NB4 (cell line): ENCODE results near the gene TC2N.
A peak's percentile ranks its signal among the peaks of the same experiment; 100 is the strongest.

Source experiments
- DNase-seq: peaks from one replicate; pipeline ENCODE4 v3.0.0; 2010; ENCODE audit warnings: low read depth
- H3K4me3 ChIP-seq: one replicate; pipeline ENCODE4 v1.5.1; 2011; ENCODE audit warnings: mild to moderate bottlenecking, low read depth, low read length, moderate library complexity
- MYC ChIP-seq: IDR thresholded peaks from 2 replicates; pipeline ENCODE4 v1.6.1; 2011; ENCODE audit warnings: low read depth, low read length
- POLR2A ChIP-seq: IDR thresholded peaks from 2 replicates; pipeline ENCODE4 v1.6.1; 2011; ENCODE audit warnings: mild to moderate bottlenecking; ENCODE audit not compliant: insufficient read length; ENCODE audit errors: extremely low read depth
- TF ChIP-seq, protein P1 (sequence below): IDR thresholded peaks from 2 replicates; pipeline ENCODE4 v1.6.1; 2011; ENCODE audit warnings: low read depth, low read length
- TF ChIP-seq, protein P2 (sequence below): IDR thresholded peaks from one replicate; pipeline ENCODE4 v1.5.1; 2012; ENCODE audit warnings: low read depth, low read length

Gene TC2N

DNA sequence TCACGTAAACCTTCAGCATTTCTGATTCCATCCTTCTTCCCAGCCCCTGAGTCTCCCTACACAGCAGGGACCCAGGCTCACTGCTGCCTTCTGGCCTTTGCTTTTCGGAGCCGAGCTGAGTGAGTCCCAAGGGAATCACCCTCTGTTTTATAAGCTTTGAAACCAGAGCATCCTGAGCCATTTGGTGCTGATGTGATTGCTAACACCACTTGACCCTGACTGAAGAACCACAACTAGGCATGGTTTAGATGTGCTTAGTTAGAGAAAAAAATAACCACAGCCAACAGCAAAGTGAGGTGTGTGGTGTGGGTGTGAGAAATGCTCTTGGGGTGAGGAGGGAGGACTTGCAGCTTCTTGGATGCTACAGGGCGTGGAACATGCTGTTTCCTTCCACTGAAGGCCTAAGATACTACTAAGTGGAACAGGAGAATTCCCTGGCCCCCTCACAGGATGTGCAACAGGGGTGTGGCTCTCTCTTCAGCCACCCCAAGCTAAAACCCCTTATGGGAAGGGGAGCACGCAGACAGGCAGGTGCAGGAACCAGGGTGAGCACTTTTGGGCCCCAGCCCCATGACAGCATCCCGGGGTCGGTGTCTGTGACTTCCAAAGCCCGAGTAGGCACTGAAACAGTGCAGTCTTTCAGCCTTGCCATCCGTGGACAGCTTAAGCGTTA, at the start of gene TC2N:
TSS of gene TC2N (minus strand) at position 221 of the 673 bp plus-strand sequence. CDS start 53,767 bp downstream, outside the sequence.
- H3K4me3 ChIP-seq, result no peak within 1 kb of the TSS
- peak; percentile 14 for DNase-seq
- TF ChIP-seq, protein P1, sequence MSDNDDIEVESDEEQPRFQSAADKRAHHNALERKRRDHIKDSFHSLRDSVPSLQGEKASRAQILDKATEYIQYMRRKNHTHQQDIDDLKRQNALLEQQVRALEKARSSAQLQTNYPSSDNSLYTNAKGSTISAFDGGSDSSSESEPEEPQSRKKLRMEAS, result no peak

DNA sequence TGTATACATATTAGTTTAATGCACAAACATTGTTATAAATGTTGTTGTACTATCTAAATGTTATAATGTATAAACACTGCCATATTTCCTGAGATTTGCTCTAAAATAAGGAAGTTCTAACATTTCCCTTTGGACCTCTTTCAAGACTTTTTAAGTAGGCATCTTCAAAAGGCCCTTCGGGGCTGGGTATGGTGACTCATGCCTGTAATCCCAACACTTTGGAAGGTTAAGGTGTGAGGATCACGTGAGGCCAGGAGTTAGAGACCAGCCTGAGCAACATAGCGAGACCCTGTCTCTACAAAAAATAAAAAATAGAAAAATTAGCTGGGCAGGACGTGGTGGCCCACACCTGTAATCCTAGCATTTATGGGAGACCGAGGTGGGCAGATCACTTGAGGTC, 44.7 kb upstream of the TC2N start:
- DNase-seq, result no peak
- no peak for TF ChIP-seq MYC
- TF ChIP-seq, protein P1, result no peak
- no peak for TF ChIP-seq POLR2A
- TF ChIP-seq, protein P2, sequence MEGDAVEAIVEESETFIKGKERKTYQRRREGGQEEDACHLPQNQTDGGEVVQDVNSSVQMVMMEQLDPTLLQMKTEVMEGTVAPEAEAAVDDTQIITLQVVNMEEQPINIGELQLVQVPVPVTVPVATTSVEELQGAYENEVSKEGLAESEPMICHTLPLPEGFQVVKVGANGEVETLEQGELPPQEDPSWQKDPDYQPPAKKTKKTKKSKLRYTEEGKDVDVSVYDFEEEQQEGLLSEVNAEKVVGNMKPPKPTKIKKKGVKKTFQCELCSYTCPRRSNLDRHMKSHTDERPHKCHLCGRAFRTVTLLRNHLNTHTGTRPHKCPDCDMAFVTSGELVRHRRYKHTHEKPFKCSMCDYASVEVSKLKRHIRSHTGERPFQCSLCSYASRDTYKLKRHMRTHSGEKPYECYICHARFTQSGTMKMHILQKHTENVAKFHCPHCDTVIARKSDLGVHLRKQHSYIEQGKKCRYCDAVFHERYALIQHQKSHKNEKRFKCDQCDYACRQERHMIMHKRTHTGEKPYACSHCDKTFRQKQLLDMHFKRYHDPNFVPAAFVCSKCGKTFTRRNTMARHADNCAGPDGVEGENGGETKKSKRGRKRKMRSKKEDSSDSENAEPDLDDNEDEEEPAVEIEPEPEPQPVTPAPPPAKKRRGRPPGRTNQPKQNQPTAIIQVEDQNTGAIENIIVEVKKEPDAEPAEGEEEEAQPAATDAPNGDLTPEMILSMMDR, result no peak
- H3K4me3 ChIP-seq, result no peak overlapping the region

DNA sequence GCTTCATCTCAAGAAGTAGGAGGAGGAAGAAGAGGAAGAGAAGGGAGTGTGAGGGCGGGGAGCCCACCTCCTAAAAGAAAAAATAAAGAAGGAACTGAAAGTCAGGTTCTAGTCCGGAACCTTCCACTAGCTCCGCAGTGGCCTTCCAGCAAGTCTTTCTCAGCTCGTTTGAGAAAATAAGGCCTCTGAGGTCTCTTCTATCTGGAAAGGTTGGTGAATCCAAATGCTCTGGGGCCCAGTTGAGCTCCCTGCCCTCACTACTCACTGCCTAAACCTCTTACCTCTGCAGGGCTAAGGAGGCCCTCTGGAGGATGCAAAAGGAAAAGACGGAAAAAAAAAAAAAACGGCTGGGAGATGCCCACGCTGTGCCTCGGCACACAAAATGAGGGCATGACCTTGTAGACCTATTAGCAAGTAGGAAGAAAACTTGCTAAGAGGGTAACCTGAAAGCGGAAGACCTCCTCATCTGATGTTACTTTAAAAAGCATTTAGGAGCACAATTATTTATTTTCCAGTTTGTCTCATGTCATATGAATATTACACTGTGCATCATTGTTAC, 44.2 kb upstream of the TC2N start:
- H3K4me3 ChIP-seq, result no peak overlapping the region
- TF ChIP-seq MYC, result no peak
- TF ChIP-seq, protein P2, result peak; percentile 51
- peak; percentile 63 for DNase-seq

DNA sequence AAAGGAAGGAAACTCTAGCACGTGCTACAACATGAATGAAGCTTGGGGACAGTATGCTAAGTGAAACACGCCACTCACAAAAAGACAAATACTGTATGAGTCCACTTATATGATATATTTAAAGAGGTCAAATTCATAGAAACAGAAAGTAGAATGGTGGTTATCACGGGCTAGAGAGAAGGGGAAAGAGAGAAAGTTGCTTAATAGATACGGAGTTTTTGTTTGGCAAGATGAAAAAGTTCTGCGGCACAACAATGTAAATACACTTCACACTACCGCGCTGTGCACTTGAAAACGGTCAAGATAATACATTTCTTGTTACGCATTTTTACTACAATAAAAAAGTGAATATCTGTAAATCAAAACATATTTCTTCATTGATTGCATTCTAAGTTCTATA, 42.9 kb upstream of the TC2N start:
- TF ChIP-seq, protein P1, result no peak
- TF ChIP-seq MYC, result no peak
- TF ChIP-seq, protein P2, result no peak
- no peak for TF ChIP-seq POLR2A
- no peak overlapping the region for H3K4me3 ChIP-seq
- DNase-seq, result no peak

DNA sequence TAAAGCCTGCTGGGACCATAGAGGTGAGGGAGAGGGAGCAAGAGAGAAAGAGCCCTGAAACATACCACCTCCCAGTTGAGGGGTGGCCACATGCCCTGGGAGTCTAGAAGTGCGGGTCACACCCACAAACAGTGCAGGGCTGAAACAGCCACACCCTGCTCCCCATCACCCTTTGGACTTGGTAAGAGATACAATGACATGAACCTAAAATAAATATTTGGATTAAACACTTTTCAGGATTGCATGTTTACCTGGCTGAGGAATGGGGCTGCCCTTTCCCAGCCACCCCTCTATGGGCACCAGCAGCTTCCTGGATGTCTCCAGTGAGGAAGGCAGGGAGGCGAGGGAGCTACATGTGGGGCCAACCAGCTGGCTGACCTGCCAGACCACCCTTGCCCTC, 39.0 kb upstream of the TC2N start:
- H3K4me3 ChIP-seq, result no peak overlapping the region
- no peak for DNase-seq

DNA sequence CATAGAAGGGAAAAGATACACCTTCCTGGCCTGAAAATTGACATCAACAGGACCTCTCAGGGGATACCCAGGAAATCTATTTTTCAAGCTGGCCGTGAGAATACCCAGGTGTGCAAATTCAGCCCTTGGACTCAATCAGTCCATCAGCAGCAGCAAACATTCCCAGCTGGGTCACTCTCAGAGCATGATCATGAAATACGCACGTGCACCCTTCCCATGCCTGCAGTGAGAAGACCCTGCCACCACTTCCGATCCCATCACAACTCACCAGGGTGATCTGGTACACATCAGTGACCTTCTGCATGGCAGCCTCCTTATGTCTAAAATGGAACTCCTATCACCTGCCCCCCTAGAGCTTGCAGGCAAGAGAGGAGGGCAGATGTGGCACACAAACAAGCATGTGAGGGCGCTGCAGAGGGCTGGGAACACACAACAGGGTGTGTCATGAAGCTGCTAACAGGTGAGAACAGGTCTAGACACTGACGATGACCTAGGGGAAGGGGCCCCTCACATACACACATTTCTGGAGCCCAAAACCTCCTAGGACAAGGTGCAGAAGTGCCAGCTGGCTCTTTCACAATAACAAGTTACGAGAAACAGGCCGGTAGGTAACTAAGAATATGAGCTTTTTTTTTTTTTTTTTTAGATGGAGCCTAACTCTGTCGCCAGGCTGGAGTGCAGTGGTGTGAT, 37.8 kb upstream of the TC2N start:
- TF ChIP-seq POLR2A (no peak), MYC (no peak)
- TF ChIP-seq, protein P1, result no peak
- TF ChIP-seq, protein P2, result no peak
- H3K4me3 ChIP-seq, result no peak overlapping the region
- no peak for DNase-seq

More for the DNA sequence above, 39.0 kb upstream of the TC2N start:
- TF ChIP-seq POLR2A (no peak), MYC (no peak)
- TF ChIP-seq, protein P1, result no peak
